Mucosa of gallbladder (tissue), 1 donor: ENCODE results near the gene PDZD7. TPM values are rescaled to one million over a fixed set of nuclear protein-coding genes. Genes with fewer than 3 reads are reported as not detected.
"Not testable (repeated sequence)": the region's sequence is repeated elsewhere in the genome, so short reads cannot be mapped to it uniquely, and the experiment has no call there.

Source experiments
- DNase-seq: peaks from one replicate; pipeline ENCODE4 v3.0.0-alpha.2; 2020; ENCODE audit warnings: low spot score
- total RNA-seq: library from RNA; stranded (reverse); gene quantifications from one replicate; pipeline ENCODE4 v1.2.1, GENCODE V29; 2021
- donor health status: DM: no; HTN: no; CAD: no.

Gene PDZD7
- total RNA-seq, 1 donor from 2014 or later = 5.3 TPM

- no peak for DNase-seq
These were observed 9.9 kb upstream of the PDZD7 start for GRCh38 chr10:101040851-101041250.

GRCh38 chr10:101040061-101040460 lies 9.1 kb upstream of the PDZD7 start:
- no peak for DNase-seq

- no peak for DNase-seq
These were observed 7.6 kb upstream of the PDZD7 start for GRCh38 chr10:101038484-101038883.

- DNase-seq = no peak
These were observed 5.8 kb upstream of the PDZD7 start for GRCh38 chr10:101036726-101037125.

- no peak for DNase-seq
These were observed 5.2 kb upstream of the PDZD7 start for GRCh38 chr10:101035916-101036702.

DNA sequence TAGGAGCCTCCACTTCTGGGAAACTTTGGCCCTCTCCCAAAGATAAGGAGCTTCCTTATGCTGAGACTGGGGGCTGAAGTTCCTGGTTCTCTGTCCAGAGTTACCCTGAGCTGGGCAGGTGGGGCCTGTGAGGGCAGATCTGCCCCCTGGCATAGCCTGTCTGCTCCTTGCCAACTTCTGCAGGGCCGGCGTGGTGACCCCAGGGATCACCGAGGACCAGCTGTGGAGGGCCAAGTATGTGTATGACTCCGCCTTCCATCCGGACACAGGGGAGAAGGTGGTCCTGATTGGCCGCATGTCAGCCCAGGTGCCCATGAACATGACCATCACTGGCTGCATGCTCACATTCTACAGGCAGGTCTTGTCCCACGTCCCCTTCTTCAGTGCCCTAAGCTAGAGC lies 4.4 kb upstream of the PDZD7 start:
- no peak for DNase-seq

DNA sequence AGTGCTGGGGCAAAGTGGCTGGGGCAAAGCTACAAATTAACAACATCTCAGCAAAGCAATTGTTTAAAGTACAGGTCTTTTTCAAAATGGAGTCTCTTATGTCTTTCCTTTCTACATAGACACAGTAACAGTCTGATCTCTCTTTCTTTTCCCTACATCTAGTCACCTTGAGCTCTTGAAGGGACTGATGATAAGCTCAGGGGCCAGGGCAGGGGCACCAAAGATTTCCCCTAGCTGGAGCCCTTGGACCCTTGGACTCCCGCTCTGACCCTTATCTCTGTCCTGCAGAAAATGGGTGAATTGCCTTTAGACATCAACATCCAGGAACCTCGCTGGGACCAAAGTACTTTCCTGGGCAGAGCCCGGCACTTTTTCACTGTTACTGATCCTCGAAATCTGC lies 3.5 kb upstream of the PDZD7 start:
- DNase-seq = not testable (repeated sequence)

- DNase-seq = peak; percentile 28
These were observed 2.3 kb upstream of the PDZD7 start for GRCh38 chr10:101033276-101033675.

DNA sequence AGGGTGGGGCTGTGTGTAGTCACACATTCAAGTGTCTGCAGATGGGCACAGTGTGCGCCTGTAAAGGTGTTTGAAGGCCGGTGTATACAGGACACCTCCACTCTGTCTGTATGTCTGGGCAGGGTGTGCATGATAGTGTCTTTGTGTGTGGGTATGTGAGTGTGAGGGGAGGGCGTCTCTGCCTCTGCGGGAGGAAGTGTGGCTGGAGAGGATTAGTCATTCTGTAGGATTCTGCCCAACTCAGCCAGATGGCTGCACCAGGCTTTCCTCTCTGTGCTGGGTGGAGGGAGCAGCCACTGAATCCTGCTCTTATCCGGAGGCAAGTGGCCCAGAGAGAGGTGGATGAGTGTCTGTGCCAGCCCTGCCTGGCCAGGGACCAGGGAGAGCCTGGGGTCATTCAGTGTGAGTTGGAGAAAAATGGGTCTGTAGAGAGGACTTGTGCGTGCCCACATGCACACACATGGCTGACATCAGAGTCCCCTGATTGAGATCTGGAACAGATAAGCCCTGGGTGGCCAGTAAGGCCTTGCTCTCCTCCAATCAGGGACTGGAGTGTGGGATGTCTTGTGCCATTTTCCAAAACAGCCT lies 1.8 kb upstream of the PDZD7 start:
- peak; percentile 81 for DNase-seq

GRCh38 chr10:101031796-101032636 lies 1.1 kb upstream of the PDZD7 start:
- peak; percentile 44 for DNase-seq

GRCh38 chr10:101030496-101031127 lies 317 bp downstream of the PDZD7 start:
- no peak for DNase-seq

GRCh38 chr10:101029520-101030295 lies 1.2 kb downstream of the PDZD7 start:
- no peak for DNase-seq

- DNase-seq = no peak
These were observed 2.2 kb downstream of the PDZD7 start for GRCh38 chr10:101028446-101029337.

DNA sequence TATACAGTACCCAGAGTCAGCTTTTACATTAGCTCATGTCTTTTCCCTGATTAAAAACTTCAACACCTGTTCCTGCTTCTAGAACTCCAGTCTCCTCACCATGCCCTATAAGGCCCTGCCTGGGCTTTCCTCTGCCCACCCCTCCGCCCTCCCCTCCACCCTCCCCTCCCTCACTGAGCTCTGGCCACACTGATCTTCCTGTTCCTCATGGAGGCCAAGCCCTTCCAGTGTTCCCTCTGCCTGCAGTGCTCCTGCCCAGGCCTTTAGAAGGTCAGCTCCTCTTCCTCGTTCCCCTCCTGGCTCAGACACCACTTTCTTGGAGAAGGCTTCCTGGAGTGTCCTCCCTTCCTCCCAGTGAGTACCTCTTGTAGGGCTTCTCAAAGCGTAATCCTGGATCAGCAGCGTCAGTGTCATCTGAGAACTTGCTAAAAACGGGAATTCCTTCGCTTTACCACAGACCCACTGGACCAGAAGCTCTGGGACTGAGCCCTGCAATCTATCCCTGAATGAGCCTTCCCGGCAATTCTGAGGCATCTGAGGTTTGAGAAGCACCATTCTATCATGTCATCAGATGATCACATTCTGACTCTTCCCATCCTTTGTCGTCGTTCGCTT lies 3.7 kb downstream of the PDZD7 start:
- DNase-seq = no peak

DNA sequence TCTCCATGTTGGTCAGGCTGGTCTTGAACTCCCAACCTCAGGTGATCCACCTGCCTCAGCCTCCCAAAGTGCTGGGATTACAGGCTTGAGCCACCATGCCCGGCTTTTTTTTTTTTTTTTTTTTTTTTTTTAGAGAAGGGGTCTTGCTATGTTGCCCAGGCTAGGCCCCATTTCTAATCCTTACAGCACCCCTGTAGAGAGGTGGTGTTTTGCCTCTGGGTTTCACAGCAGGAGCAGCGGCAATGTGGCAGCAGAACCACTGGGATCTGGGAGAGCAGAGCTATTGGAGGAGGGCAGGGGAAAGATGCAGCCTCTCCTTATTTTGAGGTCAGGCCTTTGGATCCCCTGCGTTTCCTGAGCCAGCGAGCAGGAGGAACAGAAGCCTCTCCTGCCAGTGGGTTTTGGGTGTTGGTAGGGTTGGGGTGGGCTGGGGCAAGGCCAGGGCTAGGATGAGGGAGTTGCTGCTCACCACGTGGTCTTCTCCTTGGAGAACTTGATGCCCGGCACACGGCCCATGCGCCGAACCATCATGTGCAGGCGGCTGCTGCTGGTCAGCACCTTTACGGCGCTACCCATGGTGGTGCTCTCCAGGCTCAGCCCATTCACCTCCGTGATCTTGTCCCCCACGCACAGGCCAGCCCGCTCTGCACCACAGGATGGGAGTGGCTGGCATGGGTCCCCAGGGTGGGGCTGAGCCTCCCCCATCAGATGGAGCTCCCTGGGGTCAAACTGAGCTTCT lies 7.8 kb downstream of the PDZD7 start:
- DNase-seq = no peak

- no peak for DNase-seq
These were observed 9.2 kb downstream of the PDZD7 start for GRCh38 chr10:101021692-101022251.

DNA sequence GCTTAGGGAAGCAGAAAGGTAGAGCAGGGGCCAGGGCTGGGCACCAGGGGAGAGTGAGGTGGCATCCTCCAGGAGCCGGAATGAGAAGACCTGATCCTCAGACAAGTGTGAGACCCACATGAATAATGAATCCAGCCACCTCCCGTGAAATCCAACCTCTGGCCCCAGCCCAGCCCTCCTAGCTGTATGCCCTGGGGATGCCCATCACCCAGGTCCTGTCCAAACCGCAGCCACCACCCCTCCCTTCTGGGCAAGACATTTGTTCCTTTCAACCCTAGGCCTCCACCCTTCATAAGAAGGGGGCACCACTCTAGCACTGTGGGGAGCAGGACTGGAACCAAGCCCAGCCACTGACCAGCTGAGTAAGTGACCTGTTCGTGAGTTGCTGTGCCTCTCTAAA lies 9.7 kb downstream of the PDZD7 start:
- DNase-seq = no peak

DNA sequence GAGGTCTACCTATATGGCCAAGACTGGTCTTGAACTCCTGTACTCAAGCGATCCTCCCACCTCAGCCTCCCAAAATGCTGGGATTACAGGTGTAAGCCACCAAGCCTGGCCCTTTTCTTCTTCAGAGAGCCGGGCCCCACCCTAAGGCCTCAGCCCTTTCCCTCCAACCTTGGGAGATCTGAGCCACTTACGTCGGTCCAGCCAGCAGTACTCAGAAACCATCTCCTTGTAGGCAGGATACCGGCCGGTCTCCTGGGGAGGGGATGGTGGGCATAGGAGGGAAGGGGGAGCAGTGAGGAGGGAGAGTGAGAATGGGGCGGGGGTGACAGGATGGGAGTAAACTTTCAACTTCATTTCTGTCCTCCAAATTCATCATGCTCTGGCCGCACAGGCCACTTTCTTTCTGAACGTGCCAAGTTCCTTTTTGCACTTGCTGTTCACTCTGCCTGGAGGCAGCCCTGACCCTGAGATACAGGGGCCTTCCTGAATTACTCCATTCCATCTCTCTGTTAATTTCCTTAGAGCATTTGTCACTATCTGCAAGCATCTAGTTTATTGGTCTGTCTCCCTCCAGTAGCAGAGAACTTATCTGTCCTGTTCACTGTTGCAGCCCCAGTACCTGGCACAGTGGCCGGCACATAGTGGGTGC lies 10.4 kb downstream of the PDZD7 start:
- no peak for DNase-seq

GRCh38 chr10:101019440-101019703 lies 11.6 kb downstream of the PDZD7 start:
- no peak for DNase-seq
